NCI-H2171 treated with DMSO at 0.1 percent for 48 hours (cell line): Measurements from ENCODE around the gene PRELID1.
"Not testable (repeated sequence)": the region's sequence is repeated elsewhere in the genome, so short reads cannot be mapped to it uniquely, and the experiment has no call there.

Source experiments
- DNase-seq: peaks from one replicate; lab custom pipeline; 2025; lab: John Stamatoyannopoulos, UW

The PRELID1 gene

GRCh38 chr5:177300236-177300880, 3.2 kb upstream of the PRELID1 start:
- no peak for DNase-seq

GRCh38 chr5:177300951-177301350, 2.6 kb upstream of the PRELID1 start:
- no peak for DNase-seq

GRCh38 chr5:177301503-177302165, 2.0 kb upstream of the PRELID1 start:
- peak; percentile 70 for DNase-seq

GRCh38 chr5:177302354-177303110, 1.1 kb upstream of the PRELID1 start:
- no peak for DNase-seq

- no peak for DNase-seq
These were observed 359 bp downstream of the PRELID1 start for GRCh38 chr5:177303925-177304391.

GRCh38 chr5:177304392-177305119, 957 bp downstream of the PRELID1 start:
- no peak for DNase-seq

GRCh38 chr5:177306103-177306640, 2.6 kb downstream of the PRELID1 start:
- not testable (repeated sequence) for DNase-seq

GRCh38 chr5:177306674-177307543, 3.3 kb downstream of the PRELID1 start:
- DNase-seq, result no peak

GRCh38 chr5:177307544-177308363, 4.2 kb downstream of the PRELID1 start:
- DNase-seq, result no peak

GRCh38 chr5:177308740-177309139, 5.1 kb downstream of the PRELID1 start:
- no peak for DNase-seq

GRCh38 chr5:177309351-177310191, 6.0 kb downstream of the PRELID1 start:
- peak; percentile 21 for DNase-seq

- no peak for DNase-seq
These were observed 6.7 kb downstream of the PRELID1 start for GRCh38 chr5:177310332-177310731.

GRCh38 chr5:177310757-177311391, 7.3 kb downstream of the PRELID1 start:
- peak; percentile 57 for DNase-seq

GRCh38 chr5:177311392-177311722, 7.8 kb downstream of the PRELID1 start:
- no peak for DNase-seq

- peak; percentile 93 for DNase-seq
These were observed 8.4 kb downstream of the PRELID1 start, which contains the start of gene MXD3 for GRCh38 chr5:177311723-177312648. Gene MXD3 (minus strand): TSS chr5:177311898. CDS start chr5:177311830, 68 bp downstream.

- DNase-seq, result peak; percentile 29
These were observed 9.1 kb downstream of the PRELID1 start for GRCh38 chr5:177312649-177313181.

- no peak for DNase-seq
These were observed 10.1 kb downstream of the PRELID1 start for GRCh38 chr5:177313561-177314259.
